ENCODE results near the gene MOB3B. TPM values are rescaled to one million over a fixed set of nuclear protein-coding genes. Genes with fewer than 3 reads are reported as not detected.
A peak's percentile ranks its signal among the peaks of the same experiment; 100 is the strongest.

MOB3B gene
- total and polyA plus RNA-seq, 11 donors: 0.42 to 2.8 (median 1.8) TPM

DNA sequence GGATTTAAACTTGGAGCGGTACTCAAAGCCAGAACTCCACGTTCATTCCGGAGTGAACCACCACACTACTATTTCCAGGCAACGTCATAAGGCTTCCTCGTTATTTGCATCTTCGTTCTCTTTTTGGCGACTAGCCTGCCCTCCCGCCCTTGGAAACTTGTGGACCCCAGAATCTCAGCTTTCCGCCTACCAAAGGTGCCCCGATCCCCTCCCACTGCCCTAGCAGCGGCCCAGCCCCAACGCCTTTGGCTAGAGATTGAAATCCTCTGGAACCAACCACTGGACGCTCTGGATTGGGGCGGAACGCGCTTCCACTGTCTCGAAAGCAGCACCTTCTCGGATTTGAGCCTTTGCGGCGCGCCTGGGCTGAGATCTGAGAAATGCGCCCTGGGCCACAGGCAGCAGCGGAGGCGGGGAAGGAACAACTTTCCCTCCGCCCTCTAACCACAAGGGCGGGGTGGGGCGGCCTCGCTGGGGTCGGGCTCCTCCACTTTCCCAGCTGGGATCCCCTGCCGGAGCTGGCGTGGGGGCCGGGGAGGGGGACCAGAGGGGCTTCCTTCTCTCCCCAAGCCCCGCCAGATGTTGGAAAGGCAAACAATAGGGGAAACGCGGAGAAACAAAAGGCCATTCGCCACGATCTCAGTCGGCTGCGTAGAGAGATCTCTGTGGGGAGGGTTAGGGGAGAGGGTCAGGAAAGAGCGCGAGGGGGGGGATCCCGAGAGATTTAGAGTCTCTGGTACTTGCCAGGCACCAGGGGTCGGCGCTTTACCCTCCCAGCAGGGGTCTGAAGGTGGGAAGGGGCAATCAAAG is 1.3 kb downstream of the MOB3B start:
- intact Hi-C loops (cut with DNase I): loop anchor here in 8 of 10 donors (1.0 to 10.0 kb wide), 10 partner anchors 53 to 573 kb away; partner anchors contain the start of gene IFT74 (in 1 of the 8)

DNA sequence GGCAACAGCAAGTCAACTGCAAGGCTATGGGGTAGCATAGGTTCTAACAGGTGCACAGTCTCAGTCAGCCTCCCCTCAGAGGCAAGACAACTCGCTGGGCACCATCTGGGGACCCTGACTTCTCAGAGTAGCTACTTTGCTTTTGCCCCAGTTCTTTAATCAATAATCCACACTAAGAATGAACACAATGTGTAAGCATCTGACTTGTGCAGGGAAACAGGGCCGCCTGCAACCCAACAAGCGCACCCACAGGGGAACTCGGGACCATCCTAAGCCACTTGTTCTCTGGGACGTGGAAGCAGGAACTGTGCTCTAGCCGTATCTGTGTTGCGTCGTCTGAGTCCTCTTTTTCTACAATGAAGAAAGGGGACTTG is 1.9 kb downstream of the MOB3B start:
- Histone ChIP-seq H3K27ac (peak overlapping the region in 7 of 12 donors; percentile 68 to 92 (median 76)), H3K4me3 (peak overlapping the region in 11 of 12 donors; percentile 67 to 93 (median 80)), H3K27me3 (no peaks in the 10 kb centered on the region), H3K36me3 (no peaks in the 10 kb centered on the region), H3K4me1 (peaks cover 0 to 30% (median 5%) of the 10 kb centered on the region in 12 donors), H3K9me3 (no peaks in the 10 kb centered on the region)
- ATAC-seq (peak in 1 of 4 donors; percentile 30), DNase-seq (peak in 1 of 5 donors; percentile 27)
- TF ChIP-seq CTCF (IDR thresholded peaks at IDR 0.05) (no peak), POLR2A (IDR thresholded peaks at IDR 0.05) (no peak)
- 49 to 63% (median 54%) methylated on average over 8 of the region's 8 CpGs for WGBS, 4 donors
- intact Hi-C loops (cut with DNase I): loop anchor here in 8 of 10 donors (1.0 to 10.0 kb wide), 10 partner anchors 53 to 573 kb away; partner anchors contain the start of gene IFT74 (in 1 of the 8)

More for the DNA sequence above, 1.3 kb downstream of the MOB3B start:
- Histone ChIP-seq H3K27me3 (no peaks in the 10 kb centered on the region), H3K36me3 (no peaks in the 10 kb centered on the region), H3K27ac (peak overlapping the region; percentile 17 to 92 (median 74)), H3K4me3 (peak overlapping the region; percentile 67 to 93 (median 80)), H3K4me1 (peaks cover 0 to 30% (median 5%) of the 10 kb centered on the region in 12 donors), H3K9me3 (no peaks in the 10 kb centered on the region)
- DNase-seq (peak; percentile 71 to 86 (median 78)), ATAC-seq (peak; percentile 81 to 90 (median 82))
- TF ChIP-seq POLR2A (IDR thresholded peaks at IDR 0.05): no peak
- WGBS, 4 donors: 3 to 6% (median 5%) methylated on average over 44 of the region's 44 CpGs

DNA sequence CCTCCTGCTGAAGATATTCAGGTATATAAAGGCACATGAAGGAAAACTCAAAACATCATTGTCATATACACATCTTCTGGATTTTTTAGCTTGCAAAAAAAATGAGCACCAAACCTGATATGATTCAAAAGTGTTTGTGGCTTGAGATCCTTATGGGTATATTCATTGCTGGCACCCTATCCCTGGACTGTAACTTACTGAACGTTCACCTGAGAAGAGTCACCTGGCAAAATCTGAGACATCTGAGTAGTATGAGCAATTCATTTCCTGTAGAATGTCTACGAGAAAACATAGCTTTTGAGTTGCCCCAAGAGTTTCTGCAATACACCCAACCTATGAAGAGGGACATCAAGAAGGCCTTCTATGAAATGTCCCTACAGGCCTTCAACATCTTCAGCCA is 5.4 kb downstream of the MOB3B start, which contains the start of gene IFNK:
TSS of gene IFNK (plus strand) at position 55 of the 400 bp plus-strand sequence. CDS start at position 102, 47 bp downstream.
- no peaks in the 10 kb centered on the region for H3K36me3 ChIP-seq
- intact Hi-C loops (cut with DNase I): loop anchor here in 4 of 10 donors (10.0 kb wide), 4 partner anchors 49 to 569 kb away; partner anchors contain the start of gene IFT74 (in 1 of the 4)
- no peak for ATAC-seq

GRCh38 chr9:27523141-27523540 is 6.5 kb downstream of the MOB3B start:
- TF ChIP-seq POLR2A (IDR thresholded peaks at IDR 0.05): no peak
- no peak for TF ChIP-seq CTCF (IDR thresholded peaks at IDR 0.05)
- H3K4me3 ChIP-seq: no peak overlapping the region
- no peak for ATAC-seq

More for the DNA sequence above, 5.4 kb downstream of the MOB3B start, which contains the start of gene IFNK:
- no peak within 1 kb of the TSS for H3K27ac ChIP-seq
- no peaks in the 10 kb centered on the region for H3K9me3 ChIP-seq
- H3K4me1 ChIP-seq: peaks cover 0 to 22% (median 3%) of the 10 kb centered on the region in 12 donors
- TF ChIP-seq CTCF (IDR thresholded peaks at IDR 0.05): no peak
- no peak for TF ChIP-seq POLR2A (IDR thresholded peaks at IDR 0.05)
- WGBS, 4 donors: 84 to 98% (median 91%) methylated on average over 2 of the region's 2 CpGs
- no peaks in the 10 kb centered on the region for H3K27me3 ChIP-seq
- no peak within 1 kb of the TSS for H3K4me3 ChIP-seq
- no peak for DNase-seq

More at GRCh38 chr9:27523141-27523540, 6.5 kb downstream of the MOB3B start:
- H3K4me1 ChIP-seq: peaks cover 0 to 20% (median 3%) of the 10 kb centered on the region in 12 donors
- H3K27ac ChIP-seq: no peak overlapping the region
- H3K36me3 ChIP-seq: no peaks in the 10 kb centered on the region
- intact Hi-C loops (cut with DNase I): loop anchor here in 4 of 10 donors (10.0 kb wide), 4 partner anchors 48 to 568 kb away; partner anchors contain the start of gene IFT74 (in 1 of the 4)
- H3K27me3 ChIP-seq: no peaks in the 10 kb centered on the region
- DNase-seq: no peak
- no peaks in the 10 kb centered on the region for H3K9me3 ChIP-seq
